ENCODE measurements around the gene BTBD16. TPM values are rescaled to one million over a fixed set of nuclear protein-coding genes. Genes with fewer than 3 reads are reported as not detected.

The BTBD16 gene
- total and polyA plus RNA-seq, 2 of the 13 experiments (the other 11 are each of a cell fraction or from before 2014, with no cell fraction given) = 5.0 to 11.9 TPM

DNA sequence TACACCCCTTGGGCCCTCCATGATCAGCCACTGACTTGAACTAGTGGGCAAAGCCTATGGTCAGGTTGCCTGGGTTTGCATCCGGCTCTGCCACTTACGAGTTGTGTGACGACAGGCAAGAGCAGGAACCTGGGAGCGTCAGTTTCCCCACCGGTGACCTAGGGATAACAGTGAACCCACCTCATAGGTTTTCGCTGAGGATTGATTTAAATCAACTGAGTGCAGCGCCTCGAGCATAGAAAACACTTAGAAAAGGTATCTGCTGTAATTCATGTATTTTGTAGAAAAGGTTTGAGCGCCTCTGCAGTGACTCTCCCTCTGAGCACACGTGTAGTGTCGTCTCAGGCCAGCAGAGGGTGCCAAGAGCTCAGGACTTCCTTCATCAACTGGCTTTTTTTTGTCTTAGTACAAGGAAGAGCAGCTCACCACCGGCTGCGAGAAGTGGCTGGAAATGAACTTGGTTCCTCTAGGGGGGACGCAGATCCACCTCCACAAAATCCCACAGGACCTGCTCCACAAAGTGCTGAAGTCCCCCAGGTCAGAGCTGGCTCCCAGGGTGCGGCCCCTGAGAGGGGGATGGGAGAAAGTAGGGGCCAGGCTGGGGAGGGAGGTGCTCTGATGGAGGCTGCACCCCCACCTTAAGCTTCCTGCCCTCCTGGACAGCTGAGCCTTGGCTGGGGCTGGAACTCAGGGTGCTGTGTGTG lies 27.7 kb downstream of the BTBD16 start (continued):
- no peak for TF ChIP-seq ZNF543 (CRISPR knock-in tag; IDR thresholded peaks at IDR 0.05)
- no peak for TF ChIP-seq YY1 (IDR thresholded peaks at IDR 0.05; ENCODE audit: insufficient read depth, insufficient replicate concordance, low read depth, low read length)
- TF ChIP-seq SOX13 (IDR thresholded peaks at IDR 0.05) = no peak
- TF ChIP-seq SOX13 (CRISPR knock-in tag; conservative IDR thresholded peaks at IDR 0.05 in 1 of 2, IDR thresholded peaks at IDR 0.05 in 1 of 2) = no peak
- no peak for TF ChIP-seq ZC3H4 (CRISPR knock-in tag; IDR thresholded peaks at IDR 0.05; ENCODE audit: borderline replicate concordance)
- TF ChIP-seq, protein P1, sequence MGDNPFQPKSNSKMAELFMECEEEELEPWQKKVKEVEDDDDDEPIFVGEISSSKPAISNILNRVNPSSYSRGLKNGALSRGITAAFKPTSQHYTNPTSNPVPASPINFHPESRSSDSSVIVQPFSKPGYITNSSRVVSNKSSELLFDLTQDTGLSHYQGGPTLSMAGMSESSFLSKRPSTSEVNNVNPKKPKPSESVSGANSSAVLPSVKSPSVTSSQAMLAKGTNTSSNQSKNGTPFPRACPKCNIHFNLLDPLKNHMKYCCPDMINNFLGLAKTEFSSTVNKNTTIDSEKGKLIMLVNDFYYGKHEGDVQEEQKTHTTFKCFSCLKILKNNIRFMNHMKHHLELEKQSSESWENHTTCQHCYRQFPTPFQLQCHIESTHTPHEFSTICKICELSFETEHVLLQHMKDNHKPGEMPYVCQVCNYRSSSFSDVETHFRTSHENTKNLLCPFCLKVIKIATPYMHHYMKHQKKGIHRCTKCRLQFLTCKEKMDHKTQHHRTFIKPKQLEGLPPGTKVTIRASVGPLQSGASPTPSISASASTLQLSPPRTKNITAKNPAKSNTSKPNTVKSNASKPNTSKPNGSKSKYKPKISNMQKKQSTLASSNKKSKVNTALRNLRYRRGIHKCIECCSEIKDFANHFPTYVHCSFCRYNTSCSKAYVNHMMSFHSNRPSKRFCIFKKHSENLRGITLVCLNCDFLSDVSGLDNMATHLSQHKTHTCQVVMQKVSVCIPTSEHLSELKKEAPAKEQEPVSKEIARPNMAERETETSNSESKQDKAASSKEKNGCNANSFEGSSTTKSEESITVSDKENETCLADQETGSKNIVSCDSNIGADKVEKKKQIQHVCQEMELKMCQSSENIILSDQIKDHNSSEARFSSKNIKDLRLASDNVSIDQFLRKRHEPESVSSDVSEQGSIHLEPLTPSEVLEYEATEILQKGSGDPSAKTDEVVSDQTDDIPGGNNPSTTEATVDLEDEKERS (CRISPR knock-in tag; IDR thresholded peaks at IDR 0.05) = no peak
- TF ChIP-seq, protein P2, sequence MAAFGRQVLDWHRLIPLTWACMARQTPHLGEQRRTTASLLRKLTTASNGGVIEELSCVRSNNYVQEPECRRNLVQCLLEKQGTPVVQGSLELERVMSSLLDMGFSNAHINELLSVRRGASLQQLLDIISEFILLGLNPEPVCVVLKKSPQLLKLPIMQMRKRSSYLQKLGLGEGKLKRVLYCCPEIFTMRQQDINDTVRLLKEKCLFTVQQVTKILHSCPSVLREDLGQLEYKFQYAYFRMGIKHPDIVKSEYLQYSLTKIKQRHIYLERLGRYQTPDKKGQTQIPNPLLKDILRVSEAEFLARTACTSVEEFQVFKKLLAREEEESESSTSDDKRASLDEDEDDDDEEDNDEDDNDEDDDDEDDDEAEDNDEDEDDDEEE (CRISPR knock-in tag; IDR thresholded peaks at IDR 0.05) = no peak
- TF ChIP-seq ZNF136 (CRISPR knock-in tag; IDR thresholded peaks at IDR 0.05; ENCODE audit: low read depth) = no peak
- TF ChIP-seq SIN3A (IDR thresholded peaks at IDR 0.05; ENCODE audit: borderline replicate concordance, low read depth, low read length) = no peak
- no peak for TF ChIP-seq TBX3 (IDR thresholded peaks at IDR 0.05; ENCODE audit: borderline replicate concordance)
- TF ChIP-seq, protein P3, sequence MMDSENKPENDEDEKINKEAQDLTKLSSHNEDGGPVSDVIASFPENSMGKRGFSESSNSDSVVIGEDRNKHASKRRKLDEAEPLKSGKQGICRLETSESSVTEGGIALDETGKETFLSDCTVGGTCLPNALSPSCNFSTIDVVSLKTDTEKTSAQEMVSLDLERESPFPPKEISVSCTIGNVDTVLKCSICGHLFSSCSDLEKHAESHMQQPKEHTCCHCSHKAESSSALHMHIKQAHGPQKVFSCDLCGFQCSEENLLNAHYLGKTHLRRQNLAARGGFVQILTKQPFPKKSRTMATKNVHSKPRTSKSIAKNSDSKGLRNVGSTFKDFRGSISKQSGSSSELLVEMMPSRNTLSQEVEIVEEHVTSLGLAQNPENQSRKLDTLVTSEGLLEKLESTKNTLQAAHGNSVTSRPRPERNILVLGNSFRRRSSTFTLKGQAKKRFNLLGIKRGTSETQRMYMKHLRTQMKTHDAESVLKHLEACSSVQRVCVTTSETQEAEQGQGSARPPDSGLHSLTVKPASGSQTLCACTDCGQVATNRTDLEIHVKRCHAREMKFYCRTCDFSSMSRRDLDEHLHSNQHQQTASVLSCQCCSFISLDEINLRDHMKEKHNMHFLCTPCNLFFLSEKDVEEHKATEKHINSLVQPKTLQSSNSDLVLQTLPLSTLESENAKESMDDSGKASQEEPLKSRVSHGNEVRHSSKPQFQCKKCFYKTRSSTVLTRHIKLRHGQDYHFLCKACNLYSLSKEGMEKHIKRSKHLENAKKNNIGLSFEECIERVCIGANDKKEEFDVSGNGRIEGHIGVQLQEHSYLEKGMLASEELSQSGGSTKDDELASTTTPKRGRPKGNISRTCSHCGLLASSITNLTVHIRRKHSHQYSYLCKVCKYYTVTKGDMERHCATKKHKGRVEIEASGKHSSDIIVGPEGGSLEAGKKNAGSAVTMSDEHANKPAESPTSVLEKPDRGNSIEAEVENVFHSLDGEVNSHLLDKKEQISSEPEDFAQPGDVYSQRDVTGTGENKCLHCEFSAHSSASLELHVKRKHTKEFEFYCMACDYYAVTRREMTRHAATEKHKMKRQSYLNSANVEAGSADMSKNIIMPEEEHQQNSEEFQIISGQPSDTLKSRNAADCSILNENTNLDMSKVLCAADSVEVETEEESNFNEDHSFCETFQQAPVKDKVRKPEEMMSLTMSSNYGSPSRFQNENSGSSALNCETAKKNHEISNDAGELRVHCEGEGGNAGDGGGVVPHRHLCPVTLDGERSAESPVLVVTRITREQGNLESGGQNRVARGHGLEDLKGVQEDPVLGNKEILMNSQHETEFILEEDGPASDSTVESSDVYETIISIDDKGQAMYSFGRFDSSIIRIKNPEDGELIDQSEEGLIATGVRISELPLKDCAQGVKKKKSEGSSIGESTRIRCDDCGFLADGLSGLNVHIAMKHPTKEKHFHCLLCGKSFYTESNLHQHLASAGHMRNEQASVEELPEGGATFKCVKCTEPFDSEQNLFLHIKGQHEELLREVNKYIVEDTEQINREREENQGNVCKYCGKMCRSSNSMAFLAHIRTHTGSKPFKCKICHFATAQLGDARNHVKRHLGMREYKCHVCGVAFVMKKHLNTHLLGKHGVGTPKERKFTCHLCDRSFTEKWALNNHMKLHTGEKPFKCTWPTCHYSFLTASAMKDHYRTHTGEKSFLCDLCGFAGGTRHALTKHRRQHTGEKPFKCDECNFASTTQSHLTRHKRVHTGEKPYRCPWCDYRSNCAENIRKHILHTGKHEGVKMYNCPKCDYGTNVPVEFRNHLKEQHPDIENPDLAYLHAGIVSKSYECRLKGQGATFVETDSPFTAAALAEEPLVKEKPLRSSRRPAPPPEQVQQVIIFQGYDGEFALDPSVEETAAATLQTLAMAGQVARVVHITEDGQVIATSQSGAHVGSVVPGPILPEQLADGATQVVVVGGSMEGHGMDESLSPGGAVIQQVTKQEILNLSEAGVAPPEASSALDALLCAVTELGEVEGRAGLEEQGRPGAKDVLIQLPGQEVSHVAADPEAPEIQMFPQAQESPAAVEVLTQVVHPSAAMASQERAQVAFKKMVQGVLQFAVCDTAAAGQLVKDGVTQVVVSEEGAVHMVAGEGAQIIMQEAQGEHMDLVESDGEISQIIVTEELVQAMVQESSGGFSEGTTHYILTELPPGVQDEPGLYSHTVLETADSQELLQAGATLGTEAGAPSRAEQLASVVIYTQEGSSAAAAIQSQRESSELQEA (CRISPR knock-in tag; IDR thresholded peaks at IDR 0.05; ENCODE audit: not compliant biosample characterization) = no peak
- TF ChIP-seq SMAD3 (CRISPR knock-in tag; IDR thresholded peaks at IDR 0.05) = peak; percentile 62; the same call in 1 of the 2 replicates
- no peak for TF ChIP-seq ZNF496 (CRISPR knock-in tag; IDR thresholded peaks at IDR 0.05; ENCODE audit: insufficient replicate concordance)
- TF ChIP-seq ZNF839 (CRISPR knock-in tag; IDR thresholded peaks at IDR 0.05; ENCODE audit: borderline replicate concordance) = no peak
- no peak for TF ChIP-seq RBAK (CRISPR knock-in tag; IDR thresholded peaks at IDR 0.05)
- 0 out of 2 replicates have a peak, but pooled peaks have one; percentile 66 for TF ChIP-seq RFXAP (CRISPR knock-in tag; IDR thresholded peaks at IDR 0.05; ENCODE audit: borderline replicate concordance)

Measured in HepG2 (cell line).